Neutrophil (primary cell): Measurements from ENCODE around the gene RFXAP.
A peak's percentile ranks its signal among the peaks of the same experiment; 100 is the strongest.

ENCODE experiments used
- H3K27ac ChIP-seq: fragments of 200-600 bp; sonication (generic); 2 replicates; pipeline ENCODE4 v1.5.1; 2016; ENCODE audit warnings: mild to moderate bottlenecking, moderate library complexity
- H3K27me3 ChIP-seq: fragments of 200-600 bp; sonication (generic); 2 replicates; pipeline ENCODE4 v1.6.0; 2016; ENCODE audit warnings: mild to moderate bottlenecking
- H3K36me3 ChIP-seq: fragments of 200-600 bp; sonication (generic); 2 replicates; pipeline ENCODE4 v1.5.1; 2017
- H3K4me1 ChIP-seq, 2 experiments: fragments of 200-600 bp in 1 of 2; sonication (generic) in 1 of 2; 1 replicate in 1 of 2; 2 replicates in 1 of 2; pipeline versions ENCODE4 v1.5.1 to v1.6.1; 2013 to 2016; ENCODE audit warnings: low read depth in 1 of 2, low read length in 1 of 2, mild to moderate bottlenecking in 1 of 2, moderate library complexity in 1 of 2; ENCODE audit not compliant: control insufficient read depth in 1 of 2, insufficient read depth in 1 of 2
- H3K4me3 ChIP-seq, 2 experiments: fragments of 200-600 bp in 1 of 2; sonication (generic) in 1 of 2; 1 replicate in 1 of 2; 2 replicates in 1 of 2; pipeline ENCODE4 v1.5.1; 2013 to 2016; ENCODE audit warnings: low read depth in 1 of 2, low read length in 1 of 2, mild to moderate bottlenecking in 1 of 2, moderate library complexity in 1 of 2
- H3K9me3 ChIP-seq: fragments of 200-600 bp; sonication (generic); 2 replicates; pipeline ENCODE4 v1.5.1; 2016
- TF ChIP-seq, protein P1 (sequence below): fragments of 200-600 bp; sonication (generic); IDR thresholded peaks from 2 replicates; pipeline ENCODE4 v1.5.1; 2016; ENCODE audit warnings: antibody characterized with exemption

Gene RFXAP

DNA sequence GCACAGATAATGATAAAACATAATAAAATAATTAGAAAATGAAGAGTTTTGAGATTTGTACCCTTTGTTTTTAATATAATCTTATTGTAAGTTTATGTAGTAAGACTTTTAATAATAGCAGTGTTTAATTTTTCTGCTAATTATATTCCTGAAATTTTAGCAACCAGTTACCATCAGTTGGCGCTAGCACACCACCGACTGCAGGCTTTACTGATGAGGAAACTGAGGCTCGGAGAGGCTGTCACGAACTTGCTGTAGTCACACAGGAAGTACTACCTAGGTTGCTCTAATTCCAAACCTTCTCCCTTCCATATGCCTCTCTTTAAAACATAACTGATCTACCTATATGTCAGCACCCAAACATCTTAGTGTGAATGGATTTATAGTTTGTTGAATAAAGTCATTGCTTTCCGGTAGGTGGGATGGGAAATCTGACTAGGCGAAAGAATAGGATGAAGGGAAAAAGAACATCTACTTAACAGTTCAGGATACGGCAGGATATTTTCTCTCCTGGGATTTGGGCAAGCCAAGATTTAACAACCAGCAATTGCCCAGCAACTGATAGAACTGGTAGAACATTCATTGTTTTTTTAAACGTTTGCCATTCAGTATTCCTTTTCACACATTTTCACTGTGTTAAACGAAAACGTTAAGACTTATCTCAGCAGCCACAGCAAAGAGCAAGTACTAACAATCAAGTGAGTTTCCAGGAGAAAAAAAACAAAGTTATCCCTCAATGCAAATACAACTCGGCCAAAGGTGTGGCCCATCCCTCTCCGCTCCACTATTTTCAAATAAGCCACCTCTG, 822 bp upstream of the RFXAP start:
- Histone ChIP-seq H3K4me3 (peak overlapping the region; percentile 82 to 92), H3K27ac (peak overlapping the region; percentile 82), H3K9me3 (no peaks in the 10 kb centered on the region)

DNA sequence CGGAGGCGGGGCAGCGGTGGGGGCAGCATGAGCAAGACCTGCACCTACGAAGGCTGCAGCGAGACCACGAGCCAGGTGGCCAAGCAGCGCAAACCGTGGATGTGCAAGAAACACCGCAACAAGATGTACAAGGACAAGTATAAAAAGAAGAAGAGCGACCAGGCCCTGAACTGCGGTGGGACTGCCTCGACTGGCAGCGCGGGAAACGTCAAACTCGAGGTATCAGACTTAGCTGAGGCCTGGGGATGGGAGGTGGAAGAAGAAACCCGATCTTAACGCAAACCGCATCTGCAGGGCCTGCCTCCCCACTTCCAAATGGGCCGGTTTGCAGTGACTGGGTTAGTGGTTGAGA, 693 bp downstream of the RFXAP start:
- TF ChIP-seq, protein P1, sequence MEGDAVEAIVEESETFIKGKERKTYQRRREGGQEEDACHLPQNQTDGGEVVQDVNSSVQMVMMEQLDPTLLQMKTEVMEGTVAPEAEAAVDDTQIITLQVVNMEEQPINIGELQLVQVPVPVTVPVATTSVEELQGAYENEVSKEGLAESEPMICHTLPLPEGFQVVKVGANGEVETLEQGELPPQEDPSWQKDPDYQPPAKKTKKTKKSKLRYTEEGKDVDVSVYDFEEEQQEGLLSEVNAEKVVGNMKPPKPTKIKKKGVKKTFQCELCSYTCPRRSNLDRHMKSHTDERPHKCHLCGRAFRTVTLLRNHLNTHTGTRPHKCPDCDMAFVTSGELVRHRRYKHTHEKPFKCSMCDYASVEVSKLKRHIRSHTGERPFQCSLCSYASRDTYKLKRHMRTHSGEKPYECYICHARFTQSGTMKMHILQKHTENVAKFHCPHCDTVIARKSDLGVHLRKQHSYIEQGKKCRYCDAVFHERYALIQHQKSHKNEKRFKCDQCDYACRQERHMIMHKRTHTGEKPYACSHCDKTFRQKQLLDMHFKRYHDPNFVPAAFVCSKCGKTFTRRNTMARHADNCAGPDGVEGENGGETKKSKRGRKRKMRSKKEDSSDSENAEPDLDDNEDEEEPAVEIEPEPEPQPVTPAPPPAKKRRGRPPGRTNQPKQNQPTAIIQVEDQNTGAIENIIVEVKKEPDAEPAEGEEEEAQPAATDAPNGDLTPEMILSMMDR: no peak
- no peaks in the 10 kb centered on the region for H3K36me3 ChIP-seq
- peak overlapping the region; percentile 82 to 92 for H3K4me3 ChIP-seq
- peaks cover 22 to 23% of the 10 kb centered on the region in 2 experiments for H3K4me1 ChIP-seq
- H3K9me3 ChIP-seq: no peaks in the 10 kb centered on the region
- no peaks in the 10 kb centered on the region for H3K27me3 ChIP-seq
- H3K27ac ChIP-seq: peak overlapping the region; percentile 82

More for the DNA sequence above, 822 bp upstream of the RFXAP start:
- TF ChIP-seq, protein P1: no peak
- Histone ChIP-seq H3K27me3 (no peaks in the 10 kb centered on the region), H3K36me3 (no peaks in the 10 kb centered on the region), H3K4me1 (peaks cover 22 to 23% of the 10 kb centered on the region in 2 experiments)

DNA sequence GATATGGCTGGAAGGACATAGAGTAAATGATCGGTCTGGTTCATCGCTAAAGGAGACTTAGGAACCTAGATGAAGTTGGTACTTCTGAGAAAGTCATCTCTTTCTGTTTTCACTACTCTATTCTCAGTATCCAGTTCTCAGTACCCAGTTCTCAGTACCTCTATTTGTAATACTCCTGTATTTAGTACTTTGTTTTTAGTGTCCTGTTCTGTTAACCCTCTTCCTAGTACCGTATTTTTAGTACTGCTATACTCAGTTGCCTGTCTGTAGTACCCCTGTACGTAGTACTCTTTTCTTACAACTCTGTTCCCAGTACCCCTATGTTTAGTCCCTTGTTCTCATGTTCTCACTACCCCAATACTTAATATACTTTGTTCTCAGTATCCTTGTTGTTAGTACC, 1.2 kb downstream of the RFXAP start:
- H3K27me3 ChIP-seq: no peaks in the 10 kb centered on the region
- H3K4me1 ChIP-seq: peaks cover 22 to 23% of the 10 kb centered on the region in 2 experiments
- TF ChIP-seq, protein P1: no peak
- H3K27ac ChIP-seq: no peak overlapping the region
- H3K9me3 ChIP-seq: no peaks in the 10 kb centered on the region
- peaks cover under 1% of the 10 kb centered on the region for H3K36me3 ChIP-seq
- peak overlapping the region; percentile 82 to 92 for H3K4me3 ChIP-seq

DNA sequence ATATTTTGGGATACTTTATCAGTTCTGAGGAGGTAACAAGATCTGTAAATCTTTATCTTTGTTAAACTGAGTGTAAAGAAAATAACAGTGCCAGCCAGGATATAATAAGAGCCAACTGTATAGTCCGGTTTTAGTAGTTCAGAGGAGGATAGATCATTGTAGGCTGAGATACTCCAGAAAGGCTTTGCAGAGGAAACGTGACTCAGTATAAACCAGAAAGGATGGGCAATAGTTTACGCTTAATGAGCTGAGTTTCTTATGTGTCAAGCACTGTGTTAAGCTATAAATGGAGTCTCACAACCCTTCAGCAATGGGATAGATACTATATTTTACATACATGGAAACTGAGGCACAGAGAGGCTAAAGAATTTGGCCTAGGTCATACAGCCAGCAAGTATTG, 3.8 kb downstream of the RFXAP start:
- peaks cover 14% of the 10 kb centered on the region for H3K36me3 ChIP-seq
- no peaks in the 10 kb centered on the region for H3K27me3 ChIP-seq
- no peak overlapping the region for H3K4me3 ChIP-seq
- H3K4me1 ChIP-seq: peaks cover 22 to 23% of the 10 kb centered on the region in 2 experiments
- H3K9me3 ChIP-seq: no peaks in the 10 kb centered on the region
- no peak overlapping the region for H3K27ac ChIP-seq
- TF ChIP-seq, protein P1: no peak

DNA sequence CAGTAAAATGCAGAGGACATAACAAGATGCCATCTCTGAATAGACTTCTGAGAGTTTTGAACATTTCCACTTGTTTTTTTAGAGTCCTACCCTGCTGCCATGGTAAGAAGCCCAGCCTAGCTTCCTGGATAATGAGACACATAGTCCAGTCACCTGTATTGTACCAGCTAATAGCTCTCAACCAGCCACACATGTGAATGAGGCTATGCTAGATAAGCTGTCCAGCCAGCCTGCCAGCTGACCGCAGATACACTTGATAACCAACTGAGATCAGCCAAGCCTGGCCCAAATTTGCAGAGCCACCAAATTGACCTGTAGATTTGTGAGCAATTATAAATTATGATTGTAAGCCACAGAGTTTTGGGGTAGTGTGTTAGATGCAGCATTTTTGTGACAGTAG, 10.7 kb downstream of the RFXAP start:
- Histone ChIP-seq H3K4me3 (no peak overlapping the region), H3K27me3 (no peaks in the 10 kb centered on the region), H3K36me3 (peaks cover 36% of the 10 kb centered on the region), H3K27ac (no peak overlapping the region), H3K4me1 (no peaks in the 10 kb centered on the region), H3K9me3 (no peaks in the 10 kb centered on the region)
- TF ChIP-seq, protein P1: no peak
